ENCODE data around the gene GALP.
A peak's percentile ranks its signal among the peaks of the same experiment; 100 is the strongest.

GALP gene

DNA sequence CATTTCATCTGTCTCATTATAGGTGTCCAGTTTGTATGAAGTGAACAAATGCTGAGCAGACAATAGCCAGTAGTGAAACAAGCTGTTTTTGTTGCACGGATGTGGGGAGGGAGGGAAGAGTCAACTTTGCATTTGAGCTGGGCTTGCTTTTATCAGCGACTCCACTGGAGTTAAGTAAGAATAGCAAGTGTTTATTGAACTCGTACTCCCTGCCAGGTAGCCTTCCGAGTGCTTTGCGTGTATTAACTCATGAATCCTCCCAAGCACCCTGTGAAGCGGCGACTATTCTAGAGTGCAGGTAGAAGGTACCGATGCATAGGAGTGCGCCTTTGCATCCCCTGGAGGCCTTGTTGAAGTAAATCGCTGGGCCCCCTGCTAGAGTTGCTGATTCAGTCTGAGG, 39.4 kb upstream of the GALP start:
- DNase-seq (ENCODE audit: low read depth), result no peak
- H3K4me3 ChIP-seq (ENCODE audit: control insufficient read depth, low read depth, low read length), result no peak overlapping the region
- TF ChIP-seq, protein P1, sequence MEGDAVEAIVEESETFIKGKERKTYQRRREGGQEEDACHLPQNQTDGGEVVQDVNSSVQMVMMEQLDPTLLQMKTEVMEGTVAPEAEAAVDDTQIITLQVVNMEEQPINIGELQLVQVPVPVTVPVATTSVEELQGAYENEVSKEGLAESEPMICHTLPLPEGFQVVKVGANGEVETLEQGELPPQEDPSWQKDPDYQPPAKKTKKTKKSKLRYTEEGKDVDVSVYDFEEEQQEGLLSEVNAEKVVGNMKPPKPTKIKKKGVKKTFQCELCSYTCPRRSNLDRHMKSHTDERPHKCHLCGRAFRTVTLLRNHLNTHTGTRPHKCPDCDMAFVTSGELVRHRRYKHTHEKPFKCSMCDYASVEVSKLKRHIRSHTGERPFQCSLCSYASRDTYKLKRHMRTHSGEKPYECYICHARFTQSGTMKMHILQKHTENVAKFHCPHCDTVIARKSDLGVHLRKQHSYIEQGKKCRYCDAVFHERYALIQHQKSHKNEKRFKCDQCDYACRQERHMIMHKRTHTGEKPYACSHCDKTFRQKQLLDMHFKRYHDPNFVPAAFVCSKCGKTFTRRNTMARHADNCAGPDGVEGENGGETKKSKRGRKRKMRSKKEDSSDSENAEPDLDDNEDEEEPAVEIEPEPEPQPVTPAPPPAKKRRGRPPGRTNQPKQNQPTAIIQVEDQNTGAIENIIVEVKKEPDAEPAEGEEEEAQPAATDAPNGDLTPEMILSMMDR (conservative IDR thresholded peaks at IDR 0.05; ENCODE audit: control insufficient read depth, insufficient read depth, low read depth, low read length), result no peak

DNA sequence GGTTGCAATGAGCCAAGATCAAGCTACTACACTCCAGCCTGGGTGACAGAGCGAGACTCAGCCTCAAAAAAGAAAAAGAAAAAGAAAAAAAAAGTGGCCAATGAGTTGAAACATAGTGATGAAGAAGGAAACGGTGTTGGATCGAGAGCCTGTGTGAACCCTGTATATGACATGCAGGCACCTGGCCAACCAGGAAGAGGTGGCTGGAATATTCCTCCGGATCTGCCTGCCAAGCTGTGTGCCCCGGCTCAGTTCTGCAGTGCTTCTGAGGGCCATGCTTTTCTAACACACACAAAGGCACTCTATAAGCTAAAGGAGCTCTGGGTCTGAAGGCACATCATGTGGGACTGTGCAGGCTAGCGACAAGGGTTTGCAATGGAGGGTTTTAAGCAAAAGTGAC, 38.4 kb upstream of the GALP start:
- TF ChIP-seq, protein P1 (conservative IDR thresholded peaks at IDR 0.05; ENCODE audit: control insufficient read depth, insufficient read depth, low read depth, low read length), result no peak
- H3K4me3 ChIP-seq (ENCODE audit: control insufficient read depth, low read depth, low read length), result no peak overlapping the region
- DNase-seq (ENCODE audit: low read depth), result no peak

DNA sequence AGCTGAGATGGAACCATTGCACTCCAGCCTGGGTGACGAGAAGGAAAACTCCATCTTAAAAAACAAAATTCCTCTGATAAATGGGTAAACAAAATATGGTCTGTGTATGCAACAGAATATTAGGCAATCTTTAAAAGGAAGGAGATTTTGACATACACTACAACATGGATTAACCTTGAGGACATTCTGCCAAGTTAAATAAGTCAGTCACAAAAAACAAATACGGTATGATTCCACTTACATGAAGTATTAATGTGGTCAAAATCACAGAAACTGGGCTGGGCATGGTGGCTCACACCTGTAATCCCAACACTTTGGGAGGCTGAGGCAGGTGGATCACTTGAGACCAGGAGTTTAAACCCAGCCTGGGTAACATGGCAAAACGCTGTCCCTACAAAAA, 37.7 kb upstream of the GALP start:
- DNase-seq (ENCODE audit: low read depth), result no peak
- H3K4me3 ChIP-seq (ENCODE audit: control insufficient read depth, low read depth, low read length), result no peak overlapping the region

DNA sequence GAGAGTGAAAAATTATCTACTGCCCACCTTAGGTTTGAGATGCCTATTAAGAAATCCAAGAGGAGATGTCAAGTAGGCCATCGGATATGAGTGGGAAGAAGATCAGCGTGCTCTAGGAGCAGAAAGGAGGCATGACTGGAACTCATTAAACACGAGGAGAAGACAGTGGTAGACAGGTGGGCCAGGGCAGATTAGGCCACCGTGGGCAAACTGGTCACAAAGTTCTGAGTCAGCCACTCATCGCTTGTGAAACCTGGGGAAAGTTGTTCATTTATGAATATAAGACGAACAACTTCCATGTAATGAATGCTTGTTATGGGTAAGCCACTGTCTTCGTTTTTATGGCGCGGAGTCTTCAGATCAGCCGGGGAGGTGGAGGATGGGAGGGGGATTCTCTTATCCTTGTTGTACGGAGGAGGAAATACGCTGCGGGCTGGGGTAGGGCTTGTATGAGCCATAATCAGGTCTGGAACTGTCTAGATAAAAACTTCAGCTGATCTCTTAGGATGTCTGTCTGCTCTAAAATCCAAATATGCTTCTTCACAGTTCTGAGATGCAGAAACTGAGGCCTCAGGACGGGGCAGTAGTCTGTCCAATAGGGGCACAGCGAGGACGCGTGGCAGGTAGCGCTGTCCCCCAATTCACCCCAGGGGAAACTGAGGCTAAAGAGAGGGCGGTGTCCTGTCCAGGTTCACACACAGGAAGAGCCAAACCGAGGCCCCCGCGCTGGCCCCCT, 35.8 kb upstream of the GALP start:
- no peak for DNase-seq (ENCODE audit: low read depth)
- TF ChIP-seq, protein P1 (conservative IDR thresholded peaks at IDR 0.05; ENCODE audit: control insufficient read depth, insufficient read depth, low read depth, low read length), result no peak
- H3K4me3 ChIP-seq (ENCODE audit: control insufficient read depth, low read depth, low read length), result peak overlapping the region; percentile 63

More for the DNA sequence above, 37.7 kb upstream of the GALP start:
- TF ChIP-seq, protein P1 (conservative IDR thresholded peaks at IDR 0.05; ENCODE audit: control insufficient read depth, insufficient read depth, low read depth, low read length), result no peak

DNA sequence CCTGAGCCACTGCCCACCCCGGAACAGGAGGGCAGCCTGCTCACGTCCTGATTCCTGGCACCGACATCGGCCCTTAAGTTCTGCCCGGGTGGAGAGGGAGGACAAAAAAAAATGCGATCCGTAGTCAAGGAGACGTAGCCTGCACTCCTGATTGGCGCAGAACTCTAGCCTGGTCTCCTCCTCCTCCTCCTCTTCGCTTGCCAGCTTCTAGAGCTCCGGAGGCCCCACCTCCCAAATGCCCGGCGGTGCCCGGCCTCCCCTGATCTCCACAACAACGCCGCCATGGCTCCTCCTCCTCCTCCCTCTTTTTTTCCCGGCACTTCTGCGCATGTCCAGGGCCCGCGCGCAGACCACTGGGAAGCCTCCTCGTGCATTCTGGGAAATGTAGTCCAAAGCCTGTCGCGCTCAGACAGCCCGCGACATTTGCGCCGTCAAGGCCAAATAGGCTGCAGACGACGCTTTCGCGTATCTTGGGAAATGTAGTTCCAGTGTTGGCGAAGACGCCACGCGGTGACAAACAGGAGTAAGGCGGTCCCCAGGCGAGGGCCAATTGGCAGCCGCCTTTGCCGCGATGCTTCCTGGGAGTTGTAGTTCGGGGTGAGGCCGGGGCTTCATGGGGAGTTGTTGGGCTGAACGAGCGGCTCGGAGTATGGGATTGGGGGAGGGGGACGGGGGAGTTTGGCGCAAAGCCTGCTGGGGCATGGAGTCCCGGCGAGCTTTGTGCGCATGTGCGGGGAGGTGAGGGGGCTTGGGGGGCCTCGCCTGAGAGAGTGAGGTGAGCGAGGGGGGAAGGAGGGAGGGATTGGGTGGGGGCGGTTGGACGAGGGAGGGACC, 35.0 kb upstream of the GALP start, which contains the start of gene ZNF444:
TSS of gene ZNF444 (plus strand) at position 705 of the 834 bp plus-strand sequence. CDS start 5,625 bp downstream, outside the sequence.
- H3K4me3 ChIP-seq (ENCODE audit: control insufficient read depth, low read depth, low read length), result peak within 1 kb of the TSS; percentile 63
- TF ChIP-seq, protein P1 (conservative IDR thresholded peaks at IDR 0.05; ENCODE audit: control insufficient read depth, insufficient read depth, low read depth, low read length), result no peak
- peak; percentile 98 for DNase-seq (ENCODE audit: low read depth)

DNA sequence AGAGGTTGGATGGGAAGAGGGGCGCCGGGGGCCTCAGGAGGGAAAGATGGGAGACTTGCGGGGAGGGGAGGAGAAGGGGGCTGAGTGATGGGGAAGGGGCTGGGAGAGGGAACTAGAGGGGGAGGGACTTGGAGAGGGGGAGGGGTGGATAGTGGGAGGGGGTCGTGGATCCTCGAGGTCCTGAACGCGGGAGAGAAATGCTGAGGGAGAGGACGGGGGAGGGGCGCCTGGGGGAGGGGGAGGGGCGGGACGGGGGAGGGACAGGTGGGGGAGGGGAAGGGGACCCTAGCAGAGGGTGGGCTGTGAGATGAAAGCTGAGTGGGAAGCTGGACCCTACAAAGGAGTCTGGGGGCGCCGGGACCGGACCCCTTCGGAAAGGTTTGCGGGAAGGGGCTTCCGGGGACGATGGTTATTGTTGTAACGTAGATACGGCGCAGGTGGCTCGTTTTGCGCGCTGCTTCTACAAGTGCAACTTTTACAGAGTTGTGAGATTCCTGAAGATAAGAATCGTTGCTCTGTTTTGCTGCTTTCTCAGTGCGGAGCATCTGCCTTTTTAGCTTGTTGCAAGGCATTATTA, 34.3 kb upstream of the GALP start:
- peak overlapping the region; percentile 63 for H3K4me3 ChIP-seq (ENCODE audit: control insufficient read depth, low read depth, low read length)
- TF ChIP-seq, protein P1 (conservative IDR thresholded peaks at IDR 0.05; ENCODE audit: control insufficient read depth, insufficient read depth, low read depth, low read length), result no peak
- no peak for DNase-seq (ENCODE audit: low read depth)
